ENCODE measurements around the gene RESP18.

DNA sequence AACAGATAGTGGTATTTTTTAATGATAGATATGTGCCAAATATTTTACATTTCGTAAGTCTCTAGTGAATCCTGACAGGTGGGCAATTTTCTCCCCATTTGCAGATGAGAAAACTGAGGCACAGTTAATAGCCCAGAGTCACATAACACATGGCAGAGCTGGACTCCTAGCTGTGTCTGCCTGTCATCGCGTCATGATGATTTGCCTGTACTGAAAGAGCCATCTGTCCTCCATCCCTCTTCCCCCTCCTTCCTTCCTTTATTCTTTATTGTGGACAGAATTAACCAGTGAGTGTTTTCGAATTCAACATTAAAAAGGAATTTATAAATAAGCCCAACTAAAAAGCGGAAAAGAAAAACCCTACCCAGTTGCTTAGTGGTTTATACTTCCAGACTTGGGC lies 50.2 kb downstream of the RESP18 start:
- TF ChIP-seq, protein P1, sequence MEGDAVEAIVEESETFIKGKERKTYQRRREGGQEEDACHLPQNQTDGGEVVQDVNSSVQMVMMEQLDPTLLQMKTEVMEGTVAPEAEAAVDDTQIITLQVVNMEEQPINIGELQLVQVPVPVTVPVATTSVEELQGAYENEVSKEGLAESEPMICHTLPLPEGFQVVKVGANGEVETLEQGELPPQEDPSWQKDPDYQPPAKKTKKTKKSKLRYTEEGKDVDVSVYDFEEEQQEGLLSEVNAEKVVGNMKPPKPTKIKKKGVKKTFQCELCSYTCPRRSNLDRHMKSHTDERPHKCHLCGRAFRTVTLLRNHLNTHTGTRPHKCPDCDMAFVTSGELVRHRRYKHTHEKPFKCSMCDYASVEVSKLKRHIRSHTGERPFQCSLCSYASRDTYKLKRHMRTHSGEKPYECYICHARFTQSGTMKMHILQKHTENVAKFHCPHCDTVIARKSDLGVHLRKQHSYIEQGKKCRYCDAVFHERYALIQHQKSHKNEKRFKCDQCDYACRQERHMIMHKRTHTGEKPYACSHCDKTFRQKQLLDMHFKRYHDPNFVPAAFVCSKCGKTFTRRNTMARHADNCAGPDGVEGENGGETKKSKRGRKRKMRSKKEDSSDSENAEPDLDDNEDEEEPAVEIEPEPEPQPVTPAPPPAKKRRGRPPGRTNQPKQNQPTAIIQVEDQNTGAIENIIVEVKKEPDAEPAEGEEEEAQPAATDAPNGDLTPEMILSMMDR (IDR thresholded peaks at IDR 0.05; ENCODE audit: borderline replicate concordance, extremely low read depth, low read length, poor library complexity, severe bottlenecking): no peak
- no peak for TF ChIP-seq EZH2 (IDR thresholded peaks at IDR 0.05; ENCODE audit: borderline replicate concordance, low read depth, low read length, severe bottlenecking)

Data from DND-41 (cell line).